SK-N-SH (cell line): Measurements from ENCODE around the gene SLC8A2. TPM values are rescaled to one million over a fixed set of nuclear protein-coding genes. Genes with fewer than 3 reads are reported as not detected.

ENCODE experiments used
- CTCF ChIA-PET: fragments of 300-600, 350-600 bp; formaldehyde crosslinking; extraction: SDS; loops from one replicate; lab custom pipeline; 2021; lab: Yijun Ruan, JAX
- POLR2A ChIA-PET: fragments of 350-600 bp; sonication (Branson Sonifier 250); formaldehyde crosslinking; extraction: SDS; loops from one replicate; lab custom pipeline; 2020; ENCODE audit warnings: antibody characterized with exemption, inconsistent platforms; lab: Yijun Ruan, JAX
- DNase-seq: peaks from one replicate; pipeline ENCODE4 v3.0.0; 2012
- H2AFZ ChIP-seq: fragments of 200-600 bp; sonication (generic); 2 replicates; pipeline ENCODE4 v1.8.1; 2016; ENCODE audit warnings: antibody characterized with exemption, mild to moderate bottlenecking, low read depth
- H3F3A ChIP-seq: fragments of 200-600 bp; sonication (generic); replicated peaks from 2 replicates; pipeline ENCODE3; 2016; ENCODE audit warnings: antibody characterized with exemption, mild to moderate bottlenecking; ENCODE audit not compliant: insufficient read depth
- H3K27ac ChIP-seq, 2 experiments: fragments of 200-500 bp in 1 of 2; fragments of 200-600 bp in 1 of 2; sonication (Bioruptor generic) in 1 of 2; sonication (generic), shearing (Covaris generic) in 1 of 2; 2 replicates each; pipeline versions ENCODE4 v1.5.1 to v1.6.1; 2014 to 2016; ENCODE audit warnings: low read depth in 2 of 2, inconsistent platforms in 1 of 2, low read length in 1 of 2, mild to moderate bottlenecking in 1 of 2, mixed read lengths in 1 of 2
- H3K27me3 ChIP-seq: fragments of 200-600 bp; sonication (generic), shearing (Covaris generic); 2 replicates; pipeline ENCODE4 v1.6.1; 2016; ENCODE audit warnings: mixed run types; ENCODE audit not compliant: insufficient read depth
- H3K36me3 ChIP-seq, 2 experiments: fragments of 200-500 bp in 1 of 2; fragments of 200-600 bp in 1 of 2; sonication (Bioruptor generic) in 1 of 2; sonication (generic) in 1 of 2; replicated peaks in 1 of 2; 2 replicates each; pipeline versions ENCODE3 to v1.5.1; 2014 to 2016; ENCODE audit warnings: low read length in 1 of 2, mild to moderate bottlenecking in 1 of 2; ENCODE audit not compliant: insufficient read depth in 2 of 2, control insufficient read depth in 1 of 2
- H3K4me1 ChIP-seq, 2 experiments: fragments of 200-500 bp in 1 of 2; fragments of 200-600 bp in 1 of 2; sonication (Bioruptor generic) in 1 of 2; sonication (generic), shearing (Covaris generic) in 1 of 2; 2 replicates each; pipeline versions ENCODE4 v1.5.1 to v1.6.1; 2014 to 2016; ENCODE audit warnings: low read depth in 1 of 2, low read length in 1 of 2, mixed run types in 1 of 2; ENCODE audit not compliant: insufficient read depth in 2 of 2, control insufficient read depth in 1 of 2
- H3K4me2 ChIP-seq: fragments of 200-600 bp; sonication (generic), shearing (Covaris generic); 2 replicates; pipeline ENCODE4 v1.6.1; 2017; ENCODE audit warnings: mixed run types
- H3K4me3 ChIP-seq, 2 experiments: fragments of 200-500 bp in 1 of 2; fragments of 200-600 bp in 1 of 2; sonication (Bioruptor generic) in 1 of 2; sonication (generic), shearing (Covaris generic) in 1 of 2; 2 replicates each; pipeline versions ENCODE4 v1.5.1 to v1.8.1; 2014 to 2016; ENCODE audit warnings: low read depth in 2 of 2, inconsistent platforms in 1 of 2, low read length in 1 of 2, mild to moderate bottlenecking in 1 of 2, mixed read lengths in 1 of 2, moderate library complexity in 1 of 2
- H3K79me2 ChIP-seq: fragments of 200-600 bp; sonication (generic); 2 replicates; pipeline ENCODE4 v1.8.1; 2017; ENCODE audit warnings: mild to moderate bottlenecking; ENCODE audit not compliant: insufficient read depth
- H3K9ac ChIP-seq: fragments of 200-600 bp; sonication (generic); 2 replicates; pipeline ENCODE4 v1.6.1; 2017; ENCODE audit warnings: mixed run types
- H3K9me2 ChIP-seq: fragments of 200-600 bp; sonication (generic); 2 replicates; pipeline ENCODE4 v1.6.1; 2017; ENCODE audit warnings: mixed run types
- H3K9me3 ChIP-seq: fragments of 200-600 bp; sonication (generic); 2 replicates; pipeline ENCODE4 v1.6.1; 2017; ENCODE audit warnings: mixed run types, mild to moderate bottlenecking, moderate library complexity
- H4K20me1 ChIP-seq: fragments of 200-600 bp; sonication (generic); 2 replicates; pipeline ENCODE4 v1.6.1; 2017; ENCODE audit warnings: mild to moderate bottlenecking, mixed run types; ENCODE audit not compliant: insufficient read depth
- CHD2 ChIP-seq: fragments of 150-350 bp; IDR thresholded peaks from 2 replicates; pipeline ENCODE4 v1.6.1; 2018; ENCODE audit warnings: low read length; ENCODE audit not compliant: partially characterized antibody
- ELF1 ChIP-seq: IDR thresholded peaks from 2 replicates; pipeline ENCODE4 v1.4.0; 2012
- EP300 ChIP-seq, 2 experiments: IDR thresholded peaks; 2 replicates each; pipeline versions ENCODE4 v1.4.0 to v1.6.1; 2012; ENCODE audit warnings: borderline replicate concordance in 1 of 2, low read depth in 1 of 2, low read length in 1 of 2
- GABPA ChIP-seq: IDR thresholded peaks from 2 replicates; pipeline ENCODE4 v1.4.0; 2012; ENCODE audit warnings: low read depth, mild to moderate bottlenecking
- MXI1 ChIP-seq: IDR thresholded peaks from 2 replicates; pipeline ENCODE4 v1.6.1; 2012; ENCODE audit warnings: mild to moderate bottlenecking, low read depth, low read length, improper control_type of control experiment
- NFIC ChIP-seq: IDR thresholded peaks from 2 replicates; pipeline ENCODE4 v1.4.0; 2012; ENCODE audit warnings: borderline replicate concordance
- NRF1 ChIP-seq: IDR thresholded peaks from 2 replicates; pipeline ENCODE4 v1.6.1; 2012; ENCODE audit warnings: low read depth, mild to moderate bottlenecking, low read length
- PBX3 ChIP-seq: IDR thresholded peaks from 2 replicates; pipeline ENCODE4; 2012
- REST ChIP-seq: IDR thresholded peaks from 2 replicates; pipeline ENCODE4 v1.6.1; 2012; ENCODE audit warnings: mild to moderate bottlenecking, low read depth, low read length, moderate library complexity
- RXRA ChIP-seq: IDR thresholded peaks from 2 replicates; pipeline ENCODE4 v1.4.0; 2012; ENCODE audit warnings: low read depth, mild to moderate bottlenecking, borderline replicate concordance
- USF1 ChIP-seq: IDR thresholded peaks from 2 replicates; pipeline ENCODE4 v1.4.0; 2012; ENCODE audit warnings: low read depth, borderline replicate concordance
- USF2 ChIP-seq: fragments of 150-350 bp; IDR thresholded peaks from 2 replicates; pipeline ENCODE4 v1.6.1; 2017; ENCODE audit warnings: antibody characterized with exemption, low read length, low read depth, borderline replicate concordance
- WGBS: methylation state at CpG from one replicate; pipeline ENCODE4 v1.1.6; 2017; ENCODE audit warnings: low lambda C conversion rate; 5-methylcytosine and 5-hydroxymethylcytosine counted together
- polyA plus RNA-seq, 3 experiments: library from polyadenylated mRNA; depleted of rRNA; stranded (reverse); fragments of >200 nt; gene quantifications; 2 replicates each; pipeline ENCODE4 v1.2.3, GENCODE V29; 2012

Gene SLC8A2
- polyA plus RNA-seq, 1 of the 3 experiments (the other 2 are of a cell fraction) = 0.58 TPM

- no peak for TF ChIP-seq REST
- TF ChIP-seq NRF1 = no peak
Observed at GRCh38 chr19:47402504-47402903, 69.2 kb downstream of the SLC8A2 start (continued).

GRCh38 chr19:47398707-47399597 lies 72.7 kb downstream of the SLC8A2 start:
- 71% methylated on average over 24 of the region's 24 CpGs for WGBS
- Histone ChIP-seq H3K4me3 (no peak overlapping the region), H3K9me3 (no peaks in the 10 kb centered on the region), H3F3A (no peaks in the 10 kb centered on the region), H2AFZ (no peak overlapping the region), H3K9ac (no peak overlapping the region), H4K20me1 (no peaks in the 10 kb centered on the region), H3K4me2 (no peak overlapping the region), H3K9me2 (no peaks in the 10 kb centered on the region), H3K36me3 (no peaks in the 10 kb centered on the region), H3K27ac (no peak overlapping the region), H3K4me1 (peaks cover 0 to 7% of the 10 kb centered on the region in 2 experiments; a peak in 1 of 4 replicates)
- DNase-seq = no peak
- CTCF ChIA-PET = interaction anchor here (0.8 to 5.6 kb wide), 4 partner anchors 8 to 299 kb away, joined by 3 to 38 read pairs (median 7); partner anchors contain the start of gene DHX34
- TF ChIP-seq MXI1 = no peak
- no peak for TF ChIP-seq PBX3
- TF ChIP-seq CHD2 = no peak
- TF ChIP-seq USF1 = no peak
- no peak for TF ChIP-seq NFIC
- TF ChIP-seq USF2 = no peak
- no peak for TF ChIP-seq RXRA
- TF ChIP-seq ELF1 = no peak
- TF ChIP-seq GABPA = no peak
- no peak for TF ChIP-seq EP300 (IDR thresholded peaks at IDR 0.05; ENCODE audit: borderline replicate concordance in 1 of 2, low read depth in 1 of 2, low read length in 1 of 2)
- TF ChIP-seq, all 33 proteins: peak for 0
- POLR2A ChIA-PET = no interaction called here
- Histone ChIP-seq H3K27me3 (no peaks in the 10 kb centered on the region), H3K79me2 (no peaks in the 10 kb centered on the region)
